ENCODE data around the gene RNF220. TPM values are rescaled to one million over a fixed set of nuclear protein-coding genes. Genes with fewer than 3 reads are reported as not detected.

Gene RNF220
- total RNA-seq, 2 experiments from 2014 or later, result 73.7 to 74.3 TPM

DNA sequence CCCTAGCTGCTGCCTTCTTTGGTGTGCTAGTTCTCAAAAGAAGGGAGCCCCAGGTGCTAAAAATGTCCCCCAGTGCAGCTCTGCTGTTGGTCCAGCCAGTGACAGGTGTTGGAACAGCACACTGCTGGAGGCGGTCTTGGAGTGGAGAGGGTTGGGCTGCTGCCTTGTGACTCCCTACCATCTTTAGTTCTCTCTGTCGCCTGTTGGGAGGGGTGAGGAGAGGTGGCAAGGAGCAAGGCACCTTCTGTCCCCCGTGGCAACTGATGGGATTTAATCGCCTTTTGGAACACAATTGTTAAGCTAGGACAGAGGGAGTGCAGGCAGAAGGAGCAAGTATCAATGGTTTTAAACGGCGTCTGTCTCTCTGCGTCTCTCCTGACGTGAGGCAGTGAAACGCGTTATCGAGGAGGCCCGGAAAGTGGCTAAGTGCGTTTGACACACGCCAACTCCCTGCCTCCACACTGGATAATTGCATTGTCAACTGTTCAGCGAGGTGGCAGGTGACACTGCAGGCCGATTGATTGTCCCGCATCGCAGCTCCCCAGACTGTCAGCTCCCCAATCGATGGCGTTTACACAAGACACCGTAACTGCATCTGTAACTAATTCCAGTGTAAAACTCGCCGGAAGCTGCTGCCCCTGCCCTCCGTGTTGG is 235.3 kb downstream of the RNF220 start:
- Mint-ChIP-seq H3K27me3 (no peaks in the 10 kb centered on the region), H3K4me1 (ENCODE audit: low read depth) (peaks cover 2% of the 10 kb centered on the region), H3K36me3 (peaks cover 19% of the 10 kb centered on the region), H3K4me3 (no peak overlapping the region), H3K27ac (no peak overlapping the region), H3K9me3 (no peaks in the 10 kb centered on the region)
- no peak for DNase-seq
- POLR2A ChIA-PET, result no interaction called here
- intact Hi-C loops (cut with micrococcal nuclease), result no loop called here
- CTCF ChIA-PET, result interaction anchor here (6.4 kb wide), 1 partner anchor 11 kb away, joined by 66 read pairs; no protein-coding TSS in a partner anchor

DNA sequence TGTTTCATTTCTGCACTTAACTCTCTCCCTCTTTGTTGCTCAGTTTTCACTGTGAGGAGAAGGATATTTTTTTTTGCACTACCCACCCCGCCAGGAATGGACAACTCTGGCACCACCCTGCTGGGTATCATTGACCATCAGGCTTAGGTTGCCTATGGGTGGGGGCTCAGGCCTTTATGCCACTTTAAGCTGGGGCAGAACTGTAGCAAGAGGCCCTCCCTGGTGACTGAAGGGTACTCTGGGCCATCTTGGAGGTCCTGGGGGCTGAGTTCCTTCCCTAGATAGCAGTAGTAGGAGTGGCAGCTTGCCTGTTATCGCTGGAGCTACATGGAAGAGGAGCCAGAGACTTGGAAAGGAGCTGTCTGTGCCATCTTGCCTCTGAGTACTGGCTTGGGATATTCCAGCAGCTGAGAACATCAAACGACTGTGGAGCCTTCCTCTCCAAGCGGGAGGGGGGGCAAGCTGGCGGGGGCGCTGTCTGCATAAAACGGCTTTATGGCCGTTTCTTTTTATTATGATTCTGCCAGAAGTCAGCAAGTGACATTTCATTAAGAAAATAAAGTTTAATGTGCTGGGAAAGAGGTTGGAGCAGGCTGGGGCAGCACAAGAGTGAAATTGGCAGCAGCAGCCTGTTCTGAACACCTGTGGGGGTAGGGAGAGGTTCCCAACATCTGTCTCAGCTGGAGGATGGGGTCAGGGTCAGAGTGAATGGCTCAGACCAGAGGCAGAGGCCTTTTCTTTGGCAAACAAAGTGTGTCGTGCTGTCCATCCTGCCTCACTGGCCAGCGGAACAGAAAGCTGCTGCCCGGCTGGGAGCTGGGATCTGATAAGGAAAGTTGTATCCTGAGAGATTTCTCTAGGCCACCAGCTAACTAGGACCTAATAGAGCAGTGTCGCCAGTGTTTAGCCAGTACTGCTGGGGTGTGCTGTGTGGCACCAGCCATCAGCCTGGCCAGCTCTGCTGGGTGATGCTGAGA is 236.4 kb downstream of the RNF220 start:
- CTCF ChIA-PET, result interaction anchor here (0.7 to 6.4 kb wide), 3 partner anchors 8 to 14 kb away, joined by 4 to 66 read pairs (median 4); no protein-coding TSS in a partner anchor
- Mint-ChIP-seq H3K4me1 (ENCODE audit: low read depth) (no peaks in the 10 kb centered on the region), H3K4me3 (no peak overlapping the region), H3K27me3 (no peaks in the 10 kb centered on the region), H3K36me3 (peaks cover 15% of the 10 kb centered on the region), H3K9me3 (no peaks in the 10 kb centered on the region), H3K27ac (no peak overlapping the region)
- POLR2A ChIA-PET, result interaction anchor here (3.2 kb wide), 1 partner anchor 9 kb away, joined by 17 read pairs; no protein-coding TSS in a partner anchor
- intact Hi-C loops (cut with micrococcal nuclease), result no loop called here
- no peak for DNase-seq

DNA sequence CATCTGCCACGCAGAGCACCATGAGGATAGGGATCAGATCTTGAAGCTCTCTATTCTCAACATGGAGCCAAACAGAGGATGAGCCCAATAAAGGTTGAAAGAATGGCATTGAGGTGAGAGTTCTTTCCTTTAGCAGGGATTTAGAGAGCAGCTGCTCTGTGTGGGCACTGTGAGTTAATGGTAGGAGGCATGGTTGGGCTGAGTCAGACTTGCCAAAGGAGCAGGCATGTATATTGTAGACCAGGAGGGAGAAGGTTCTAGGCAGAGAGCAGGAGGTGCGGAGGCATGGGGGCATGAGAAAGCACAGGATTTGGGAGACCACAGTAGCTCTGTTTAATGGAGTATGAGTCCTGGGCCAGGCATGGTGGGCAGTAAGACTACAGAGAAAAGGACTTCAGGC is 237.2 kb downstream of the RNF220 start:
- Mint-ChIP-seq H3K36me3 (peaks cover 13% of the 10 kb centered on the region), H3K27me3 (no peaks in the 10 kb centered on the region), H3K27ac (peak overlapping the region; percentile 2), H3K9me3 (no peaks in the 10 kb centered on the region), H3K4me3 (no peak overlapping the region), H3K4me1 (ENCODE audit: low read depth) (no peaks in the 10 kb centered on the region)
- intact Hi-C loops (cut with micrococcal nuclease), result no loop called here
- ChIA-PET CTCF (interaction anchor here (0.7 to 6.4 kb wide), 3 partner anchors 9 to 13 kb away, joined by 4 to 66 read pairs (median 4); no protein-coding TSS in a partner anchor), POLR2A (interaction anchor here (1.0 to 3.2 kb wide), 2 partner anchors 10 to 11 kb away, joined by 4 to 17 read pairs; no protein-coding TSS in a partner anchor)
- no peak for DNase-seq

DNA sequence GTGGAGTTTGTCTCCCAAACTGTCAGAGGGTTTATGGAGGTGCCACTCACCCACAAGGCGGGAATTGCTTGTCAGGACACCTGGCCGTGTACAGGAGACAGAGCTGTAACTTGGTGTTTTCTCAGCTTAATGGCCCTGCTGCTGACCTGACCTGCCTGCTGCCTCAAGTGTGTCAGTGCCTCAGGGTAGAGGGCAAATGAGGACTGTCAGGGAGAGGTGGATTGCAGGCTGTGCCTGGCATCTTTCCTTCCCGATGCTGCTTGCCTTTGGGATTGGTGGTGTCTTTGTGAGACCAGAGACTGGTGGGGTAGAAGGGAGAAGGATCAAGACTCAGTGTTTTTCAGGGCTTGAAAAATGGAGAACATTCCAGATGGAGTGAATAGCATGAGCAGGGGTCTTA is 237.9 kb downstream of the RNF220 start:
- intact Hi-C loops (cut with micrococcal nuclease), result no loop called here
- Mint-ChIP-seq H3K27ac (no peak overlapping the region), H3K4me1 (ENCODE audit: low read depth) (no peaks in the 10 kb centered on the region), H3K36me3 (peaks cover 13% of the 10 kb centered on the region), H3K9me3 (no peaks in the 10 kb centered on the region), H3K4me3 (no peak overlapping the region), H3K27me3 (no peaks in the 10 kb centered on the region)
- POLR2A ChIA-PET, result interaction anchor here (1.0 to 3.2 kb wide), 2 partner anchors 10 to 11 kb away, joined by 4 to 17 read pairs; no protein-coding TSS in a partner anchor
- CTCF ChIA-PET, result interaction anchor here (6.4 kb wide), 1 partner anchor 9 kb away, joined by 66 read pairs; no protein-coding TSS in a partner anchor
- DNase-seq, result no peak

DNA sequence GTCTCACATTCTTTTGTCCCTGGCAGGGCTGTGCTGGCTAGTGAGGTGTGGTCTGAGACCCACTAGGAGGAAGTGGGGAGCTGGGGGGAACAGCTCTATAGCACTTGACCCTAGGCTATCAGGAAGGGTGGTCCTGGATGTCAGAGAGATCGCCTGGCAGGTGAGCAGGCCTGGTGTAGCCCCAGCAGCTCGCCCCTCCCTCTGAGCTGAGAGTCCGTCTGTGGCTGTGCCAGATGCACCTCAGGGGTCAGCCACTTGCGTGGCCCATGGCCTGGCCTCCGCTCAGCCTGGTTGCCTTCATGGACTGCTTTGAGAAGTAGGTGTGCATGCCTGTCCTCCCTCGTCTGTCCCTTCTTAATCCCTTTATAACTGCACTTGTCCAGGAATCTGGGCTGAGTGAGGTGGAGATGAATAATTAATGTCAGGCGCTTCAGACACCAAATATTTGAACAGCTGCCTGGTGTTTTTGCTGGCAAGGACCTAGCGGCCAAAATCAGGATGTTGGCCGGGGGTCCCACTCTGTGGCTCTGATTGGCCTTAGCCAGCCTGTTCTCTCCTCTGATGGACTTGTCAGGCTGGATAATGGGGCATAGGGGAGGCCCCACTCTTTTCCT is 238.8 kb downstream of the RNF220 start:
- ChIA-PET CTCF (interaction anchor here (6.4 kb wide), 1 partner anchor 8 kb away, joined by 66 read pairs; no protein-coding TSS in a partner anchor), POLR2A (interaction anchor here (3.2 kb wide), 1 partner anchor 12 kb away, joined by 17 read pairs; no protein-coding TSS in a partner anchor)
- H3K27me3 Mint-ChIP-seq, result no peaks in the 10 kb centered on the region

DNA sequence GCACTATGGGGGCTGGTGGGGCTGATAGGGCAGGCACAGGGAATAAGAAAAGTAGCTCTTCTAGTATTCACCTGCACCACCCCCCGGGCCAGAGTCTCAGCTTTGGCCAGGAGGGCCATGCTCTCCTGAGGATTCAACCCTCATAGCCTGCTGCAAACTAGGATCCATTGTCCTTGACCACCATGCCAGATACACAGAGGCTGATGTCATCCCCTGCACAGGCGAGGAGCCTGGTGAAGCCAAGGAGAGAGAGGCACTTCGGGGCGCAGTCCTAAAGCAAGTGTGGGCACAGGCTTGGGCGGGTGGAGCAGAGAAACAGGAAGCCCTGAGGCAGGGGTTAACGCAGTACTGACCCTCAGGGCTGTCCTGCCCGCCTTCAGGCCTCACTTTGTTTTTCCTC is 239.8 kb downstream of the RNF220 start:
- ChIA-PET POLR2A (no interaction called here), CTCF (no interaction called here)
- no peaks in the 10 kb centered on the region for H3K4me1 Mint-ChIP-seq (ENCODE audit: low read depth)
- no peak overlapping the region for H3K4me3 Mint-ChIP-seq
- no peak overlapping the region for H3K27ac Mint-ChIP-seq
- intact Hi-C loops (cut with micrococcal nuclease), result no loop called here
- peaks cover 16% of the 10 kb centered on the region for H3K36me3 Mint-ChIP-seq
- H3K27me3 Mint-ChIP-seq, result no peaks in the 10 kb centered on the region
- H3K9me3 Mint-ChIP-seq, result no peaks in the 10 kb centered on the region
- no peak for DNase-seq

More for the DNA sequence above, 238.8 kb downstream of the RNF220 start:
- no peak for DNase-seq
- Mint-ChIP-seq H3K9me3 (no peaks in the 10 kb centered on the region), H3K36me3 (peaks cover 14% of the 10 kb centered on the region), H3K4me1 (ENCODE audit: low read depth) (no peaks in the 10 kb centered on the region), H3K4me3 (no peak overlapping the region), H3K27ac (no peak overlapping the region)
- intact Hi-C loops (cut with micrococcal nuclease), result no loop called here

DNA sequence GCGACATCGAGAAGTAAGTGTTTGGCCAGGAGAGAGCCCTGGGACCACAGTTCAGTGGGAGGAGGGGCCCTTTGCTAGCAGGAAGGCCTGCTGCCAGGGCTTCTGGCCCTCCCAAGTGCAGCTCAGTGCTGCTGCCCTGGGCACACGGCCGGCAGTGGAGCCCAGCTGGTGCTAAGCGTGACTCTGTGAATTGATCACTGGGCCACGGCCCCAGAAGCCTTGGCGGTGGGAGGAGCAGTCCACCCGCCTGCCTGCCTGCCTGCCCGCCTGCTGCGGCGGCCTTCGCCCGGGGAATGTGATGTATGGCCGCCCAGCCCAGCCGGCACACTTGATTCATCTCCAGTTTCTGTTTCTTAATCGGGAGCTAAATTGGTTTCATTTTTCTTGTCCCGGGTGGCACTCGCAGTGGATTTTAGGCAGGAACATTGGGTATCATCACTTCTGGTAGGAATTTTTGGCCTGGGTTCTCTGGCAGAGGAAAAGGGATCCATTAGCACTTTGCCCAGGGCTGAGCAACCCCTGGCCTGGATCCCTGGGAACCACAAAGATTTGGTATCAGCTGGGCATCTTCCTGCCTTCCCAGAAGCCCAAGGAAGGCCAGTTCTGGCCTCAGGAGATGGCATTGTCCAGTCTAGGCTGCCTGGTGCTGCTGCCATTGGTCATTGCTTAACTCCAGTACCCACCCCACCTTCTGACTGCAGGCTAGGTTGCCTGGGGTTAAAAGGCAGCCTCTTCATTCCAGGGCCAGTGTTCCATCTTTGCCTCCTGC is 240.6 kb downstream of the RNF220 start:
- Mint-ChIP-seq H3K4me3 (no peak overlapping the region), H3K9me3 (no peaks in the 10 kb centered on the region), H3K4me1 (ENCODE audit: low read depth) (no peaks in the 10 kb centered on the region), H3K36me3 (peaks cover 23% of the 10 kb centered on the region), H3K27ac (no peak overlapping the region), H3K27me3 (no peaks in the 10 kb centered on the region)
- intact Hi-C loops (cut with micrococcal nuclease), result no loop called here
- DNase-seq, result no peak
- CTCF ChIA-PET, result no interaction called here
- POLR2A ChIA-PET, result no interaction called here

DNA sequence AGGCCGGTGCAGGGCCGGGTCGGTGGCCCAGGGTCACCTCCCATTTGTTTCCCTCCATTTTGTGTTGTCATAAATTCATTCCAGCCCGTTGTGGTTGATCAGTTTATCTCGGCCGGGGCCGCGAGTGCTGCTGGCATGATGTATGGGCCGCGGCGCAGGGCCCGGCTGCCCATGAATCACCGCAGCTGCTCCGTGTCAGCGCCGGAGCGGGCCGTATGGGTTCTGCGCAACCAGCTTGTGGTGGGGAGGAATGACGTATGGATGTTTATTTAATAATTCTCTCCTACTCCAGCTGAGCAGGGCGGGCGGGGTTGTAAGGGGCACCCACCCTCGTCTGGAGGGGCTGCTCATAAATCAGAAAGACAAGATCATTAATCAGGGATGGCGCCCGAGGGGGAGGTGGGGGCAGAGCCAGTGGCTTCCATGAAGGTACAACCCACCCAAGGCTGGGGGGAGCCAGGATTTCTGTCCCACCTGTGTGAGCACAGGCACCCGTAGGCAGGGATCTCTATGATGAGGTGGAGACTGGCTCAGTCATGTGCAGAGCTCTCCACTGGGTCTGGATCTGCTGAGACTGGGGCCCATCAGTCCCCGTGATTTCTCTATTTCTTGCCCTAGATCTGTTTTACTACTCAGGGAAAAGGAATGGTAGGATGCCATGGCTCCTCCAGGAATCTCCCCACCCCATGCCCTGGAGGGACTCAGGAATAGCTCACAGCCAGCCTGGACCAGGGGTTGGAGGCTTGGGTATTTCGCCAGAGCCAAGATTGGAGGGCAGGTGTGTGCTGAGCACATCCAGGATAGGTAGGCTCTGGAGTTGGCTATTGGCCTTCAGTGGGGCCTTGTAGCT is 241.4 kb downstream of the RNF220 start:
- Mint-ChIP-seq H3K4me1 (ENCODE audit: low read depth) (no peaks in the 10 kb centered on the region), H3K27me3 (no peaks in the 10 kb centered on the region), H3K36me3 (peaks cover 28% of the 10 kb centered on the region), H3K4me3 (no peak overlapping the region), H3K9me3 (no peaks in the 10 kb centered on the region), H3K27ac (no peak overlapping the region)
- ChIA-PET POLR2A (interaction anchor here (2.1 kb wide), 1 partner anchor 13 kb away, joined by 6 read pairs; no protein-coding TSS in a partner anchor), CTCF (interaction anchor here (1.1 kb wide), 1 partner anchor 38 kb away, joined by 4 read pairs; no protein-coding TSS in a partner anchor)
- intact Hi-C loops (cut with micrococcal nuclease), result no loop called here
- no peak for DNase-seq

DNA sequence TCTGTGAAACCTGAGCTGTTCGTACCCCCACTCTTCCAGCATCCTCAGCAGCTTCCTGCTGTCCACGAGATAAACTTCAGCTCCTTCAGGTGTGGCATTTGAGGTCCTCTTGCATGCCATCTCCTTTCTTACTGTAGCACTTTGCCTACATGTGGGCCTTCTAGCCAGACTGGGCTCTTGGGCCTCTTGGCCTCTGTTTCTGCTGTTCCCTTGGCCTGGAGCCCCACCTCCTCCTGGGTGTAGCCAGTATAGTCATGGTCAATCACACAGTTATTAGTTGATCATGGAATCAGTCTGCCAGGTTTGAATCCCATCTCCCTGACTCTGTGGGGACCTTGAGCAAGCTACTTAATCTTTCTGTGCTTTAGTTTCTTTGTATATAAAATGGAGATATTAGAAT is 242.8 kb downstream of the RNF220 start:
- no peak for DNase-seq
- intact Hi-C loops (cut with micrococcal nuclease), result no loop called here
- H3K9me3 Mint-ChIP-seq, result no peaks in the 10 kb centered on the region
- H3K4me1 Mint-ChIP-seq (ENCODE audit: low read depth), result no peaks in the 10 kb centered on the region
- no peaks in the 10 kb centered on the region for H3K27me3 Mint-ChIP-seq
- no peak overlapping the region for H3K27ac Mint-ChIP-seq
- ChIA-PET CTCF (no interaction called here), POLR2A (interaction anchor here (1.1 to 2.1 kb wide), 3 partner anchors 15 to 74 kb away, joined by 3 to 6 read pairs (median 3); no protein-coding TSS in a partner anchor)
- no peak overlapping the region for H3K4me3 Mint-ChIP-seq
- peaks cover 23% of the 10 kb centered on the region for H3K36me3 Mint-ChIP-seq

DNA sequence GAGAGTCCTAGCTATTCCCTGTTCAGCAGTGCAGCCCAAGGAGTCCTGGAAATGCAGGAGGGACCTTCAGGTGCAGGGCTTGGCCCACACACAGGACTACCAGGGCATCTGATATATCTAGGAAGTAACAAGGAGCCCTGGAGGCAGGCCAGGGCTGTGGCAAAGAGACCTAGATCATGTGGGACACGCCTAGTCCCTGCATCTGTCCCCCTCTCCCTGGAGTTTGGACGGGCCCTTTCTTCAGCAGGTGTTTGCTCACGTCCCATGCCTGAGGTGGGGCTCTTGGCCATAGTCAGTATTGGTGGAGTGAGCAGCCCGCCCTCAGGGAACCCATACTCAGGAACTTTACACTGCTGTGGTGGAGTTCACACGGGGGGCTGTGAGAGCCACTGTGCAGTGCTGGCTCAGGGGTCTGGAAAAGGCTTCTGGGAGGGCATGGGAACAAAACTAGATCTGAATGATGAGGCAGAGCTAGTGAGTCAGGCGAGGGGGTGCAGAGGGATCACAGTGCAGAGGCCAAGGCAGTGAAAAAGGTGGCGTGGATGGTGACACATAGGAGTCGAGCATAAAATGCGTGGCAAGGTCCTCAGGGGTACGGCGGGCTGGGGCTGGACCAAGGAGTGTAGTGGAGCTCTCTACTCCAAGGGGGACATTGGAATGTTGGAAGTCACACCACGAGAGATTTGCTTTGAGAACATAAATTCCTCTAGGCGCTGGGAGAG is 243.6 kb downstream of the RNF220 start:
- H3K9me3 Mint-ChIP-seq, result no peaks in the 10 kb centered on the region
- ChIA-PET POLR2A (interaction anchor here (1.1 to 2.1 kb wide), 3 partner anchors 15 to 73 kb away, joined by 3 to 6 read pairs (median 3); no protein-coding TSS in a partner anchor), CTCF (interaction anchor here (1.1 kb wide), 1 partner anchor 16 kb away, joined by 3 read pairs; no protein-coding TSS in a partner anchor)
- no peaks in the 10 kb centered on the region for H3K27me3 Mint-ChIP-seq
- H3K36me3 Mint-ChIP-seq, result peaks cover 23% of the 10 kb centered on the region
- H3K4me3 Mint-ChIP-seq, result no peak overlapping the region
- no peak for DNase-seq
- intact Hi-C loops (cut with micrococcal nuclease), result no loop called here
- H3K27ac Mint-ChIP-seq, result peak overlapping the region; percentile 21
- H3K4me1 Mint-ChIP-seq (ENCODE audit: low read depth), result no peaks in the 10 kb centered on the region
